PC-9 (cell line): Measurements from ENCODE around the gene ABCA5.

Experiments used
- EZH2 ChIP-seq: fragments of 200-600 bp; sonication (generic); IDR thresholded peaks from 2 replicates; pipeline ENCODE4 v1.8.0; 2017; ENCODE audit warnings: antibody characterized with exemption, low read depth
- TF ChIP-seq, protein P1 (sequence below): fragments of 200-600 bp; sonication (generic); conservative IDR thresholded peaks from 2 replicates; pipeline ENCODE4 v1.6.1; 2017; ENCODE audit warnings: mixed run types, antibody characterized with exemption, mild to moderate bottlenecking, moderate library complexity

GRCh38 chr17:69336996-69337395 lies 10.1 kb upstream of the ABCA5 start:
- no peak for TF ChIP-seq EZH2
- TF ChIP-seq, protein P1, sequence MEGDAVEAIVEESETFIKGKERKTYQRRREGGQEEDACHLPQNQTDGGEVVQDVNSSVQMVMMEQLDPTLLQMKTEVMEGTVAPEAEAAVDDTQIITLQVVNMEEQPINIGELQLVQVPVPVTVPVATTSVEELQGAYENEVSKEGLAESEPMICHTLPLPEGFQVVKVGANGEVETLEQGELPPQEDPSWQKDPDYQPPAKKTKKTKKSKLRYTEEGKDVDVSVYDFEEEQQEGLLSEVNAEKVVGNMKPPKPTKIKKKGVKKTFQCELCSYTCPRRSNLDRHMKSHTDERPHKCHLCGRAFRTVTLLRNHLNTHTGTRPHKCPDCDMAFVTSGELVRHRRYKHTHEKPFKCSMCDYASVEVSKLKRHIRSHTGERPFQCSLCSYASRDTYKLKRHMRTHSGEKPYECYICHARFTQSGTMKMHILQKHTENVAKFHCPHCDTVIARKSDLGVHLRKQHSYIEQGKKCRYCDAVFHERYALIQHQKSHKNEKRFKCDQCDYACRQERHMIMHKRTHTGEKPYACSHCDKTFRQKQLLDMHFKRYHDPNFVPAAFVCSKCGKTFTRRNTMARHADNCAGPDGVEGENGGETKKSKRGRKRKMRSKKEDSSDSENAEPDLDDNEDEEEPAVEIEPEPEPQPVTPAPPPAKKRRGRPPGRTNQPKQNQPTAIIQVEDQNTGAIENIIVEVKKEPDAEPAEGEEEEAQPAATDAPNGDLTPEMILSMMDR = no peak
